H1 (cell line): Measurements from ENCODE around the gene RAD50. TPM values are rescaled to one million over a fixed set of nuclear protein-coding genes. Genes with fewer than 3 reads are reported as not detected.

ENCODE experiments used
- CTCF ChIA-PET: fragments of 300-600 bp; sonication (Branson Sonifier 250); formaldehyde crosslinking; loops from one replicate; lab custom pipeline; 2021; ENCODE audit not compliant: partially characterized antibody; lab: Charles Lee
- POLR2A ChIA-PET: fragments of 300-600 bp; sonication (Branson Sonifier 250); formaldehyde crosslinking; loops from one replicate; lab custom pipeline; 2021; ENCODE audit warnings: inconsistent platforms; ENCODE audit not compliant: partially characterized antibody; lab: Charles Lee
- DNase-seq, 2 experiments: peaks; one replicate each; pipeline versions ENCODE4 v3.0.0 to v3.0.0-alpha.2; 2010 to 2022; ENCODE audit warnings: low spot score in 2 of 2, low read depth in 1 of 2, mixed read lengths in 1 of 2
- FAIRE-seq: peaks from 2 replicates; lab custom pipeline; 2011; peaks lifted over from hg19 to GRCh38; lab: Jason Lieb, UNC
- H2AFZ ChIP-seq: 2 replicates; pipeline ENCODE4 v1.8.1; 2012; ENCODE audit warnings: low read length, inconsistent platforms
- H2AK5ac ChIP-seq: 2 replicates; pipeline ENCODE4 v1.6.1; 2013; ENCODE audit warnings: low read depth, low read length
- H2BK120ac ChIP-seq: replicated peaks from 2 replicates; pipeline ENCODE3; 2013; ENCODE audit warnings: low read depth, low read length, inconsistent platforms
- H2BK12ac ChIP-seq: 2 replicates; pipeline ENCODE4 v1.6.1; 2013; ENCODE audit warnings: low read depth, low read length
- H2BK15ac ChIP-seq: 2 replicates; pipeline ENCODE4 v1.6.1; 2013; ENCODE audit warnings: low read length
- H2BK20ac ChIP-seq: 2 replicates; pipeline ENCODE4 v1.6.1; 2013; ENCODE audit warnings: low read length
- H2BK5ac ChIP-seq: 2 replicates; pipeline ENCODE4 v1.6.1; 2013; ENCODE audit warnings: low read depth, low read length
- H3K14ac ChIP-seq: 2 replicates; pipeline ENCODE4 v1.6.1; 2013; ENCODE audit warnings: inconsistent platforms; ENCODE audit not compliant: insufficient read length
- H3K18ac ChIP-seq: 2 replicates; pipeline ENCODE4 v1.6.1; 2013; ENCODE audit warnings: low read length; ENCODE audit errors: extremely low read depth
- H3K23ac ChIP-seq: 2 replicates; pipeline ENCODE4 v1.6.1; 2013; ENCODE audit warnings: inconsistent platforms; ENCODE audit not compliant: insufficient read length
- H3K23me2 ChIP-seq: 2 replicates; pipeline ENCODE4 v1.6.1; 2013; ENCODE audit warnings: low read depth, low read length
- H3K27ac ChIP-seq: 2 replicates; pipeline ENCODE4 v1.6.1; 2011; ENCODE audit warnings: low read depth, low read length, inconsistent platforms
- H3K27me3 ChIP-seq, 4 experiments: replicated peaks in 1 of 4; 1 replicate in 1 of 4; 2 replicates in 3 of 4; pipeline versions ENCODE4 v1.6.1 to v1.8.1; 2011 to 2013; ENCODE audit warnings: low read length in 3 of 4, mild to moderate bottlenecking in 3 of 4, inconsistent platforms in 2 of 4, mixed read lengths in 2 of 4, moderate library complexity in 1 of 4; ENCODE audit not compliant: control insufficient read depth in 3 of 4, insufficient read depth in 3 of 4; ENCODE audit errors: extremely low read depth in 1 of 4
- H3K36me3 ChIP-seq, 4 experiments: 2 replicates each; pipeline versions ENCODE4 v1.6.1 to v1.8.1; 2011 to 2013; ENCODE audit warnings: mild to moderate bottlenecking in 4 of 4, low read length in 3 of 4, moderate library complexity in 2 of 4, control low read depth in 1 of 4, inconsistent platforms in 1 of 4; ENCODE audit not compliant: insufficient read depth in 4 of 4, control insufficient read depth in 2 of 4
- H3K4ac ChIP-seq: replicated peaks from 2 replicates; pipeline ENCODE3; 2013; ENCODE audit warnings: low read length, low read depth, mixed read lengths, inconsistent platforms; ENCODE audit not compliant: insufficient read length
- H3K4me1 ChIP-seq, 4 experiments: replicated peaks in 1 of 4; 1 replicate in 1 of 4; 2 replicates in 3 of 4; pipeline versions ENCODE4 v1.6.1 to v1.8.1; 2011 to 2013; ENCODE audit warnings: low read length in 3 of 4, inconsistent platforms in 2 of 4, mixed read lengths in 1 of 4; ENCODE audit not compliant: insufficient read depth in 4 of 4, control insufficient read depth in 3 of 4
- H3K4me2 ChIP-seq, 2 experiments: 2 replicates each; pipeline versions ENCODE4 v1.6.1 to v1.8.1; 2011 to 2013; ENCODE audit warnings: low read depth in 2 of 2, low read length in 2 of 2, control low read depth in 1 of 2, inconsistent platforms in 1 of 2, mild to moderate bottlenecking in 1 of 2; ENCODE audit not compliant: insufficient read depth in 1 of 2
- H3K4me3 ChIP-seq, 4 experiments: fragments of 200-600, 300-600 bp in 1 of 4; sonication (generic), shearing (Covaris generic), sonication (Bioruptor Twin) in 1 of 4; 2 replicates each; pipeline versions ENCODE4 v1.5.1 to v1.8.1; 2011 to 2016; ENCODE audit warnings: low read length in 4 of 4, low read depth in 3 of 4, control low read depth in 2 of 4, inconsistent platforms in 2 of 4, mild to moderate bottlenecking in 2 of 4, mixed read lengths in 1 of 4, moderate library complexity in 1 of 4; ENCODE audit not compliant: insufficient read depth in 2 of 4; ENCODE audit errors: extremely low read depth in 1 of 4
- H3K56ac ChIP-seq: replicated peaks from 2 replicates; pipeline ENCODE3; 2013; ENCODE audit warnings: low read depth, mild to moderate bottlenecking, mixed read lengths, low read length, inconsistent platforms; ENCODE audit not compliant: insufficient read length
- H3K79me1 ChIP-seq: 2 replicates; pipeline ENCODE4 v1.6.1; 2013; ENCODE audit warnings: low read depth, low read length, control low read depth
- H3K79me2 ChIP-seq, 2 experiments: 2 replicates each; pipeline versions ENCODE4 v1.6.1 to v1.8.1; 2012 to 2013; ENCODE audit warnings: low read length in 2 of 2, mild to moderate bottlenecking in 2 of 2, inconsistent platforms in 1 of 2; ENCODE audit not compliant: insufficient read depth in 2 of 2, control insufficient read depth in 1 of 2
- H3K9ac ChIP-seq, 4 experiments: replicated peaks in 1 of 4; 1 replicate in 1 of 4; 2 replicates in 3 of 4; pipeline versions ENCODE4 v1.6.1 to v1.8.1; 2011 to 2013; ENCODE audit warnings: low read depth in 3 of 4, low read length in 3 of 4, control low read depth in 2 of 4, mild to moderate bottlenecking in 2 of 4, moderate library complexity in 2 of 4, inconsistent platforms in 1 of 4; ENCODE audit errors: extremely low read depth in 1 of 4
- H3K9me3 ChIP-seq, 2 experiments: 2 replicates each; pipeline versions ENCODE4 v1.6.1 to v1.8.1; 2012 to 2013; ENCODE audit warnings: mild to moderate bottlenecking in 2 of 2, moderate library complexity in 2 of 2, control low read depth in 1 of 2, inconsistent platforms in 1 of 2, low read depth in 1 of 2, low read length in 1 of 2, mixed read lengths in 1 of 2; ENCODE audit not compliant: insufficient read depth in 2 of 2
- H4K20me1 ChIP-seq, 2 experiments: replicated peaks in 1 of 2; 2 replicates each; pipeline versions ENCODE3 to v1.8.1; 2011 to 2013; ENCODE audit warnings: inconsistent platforms in 2 of 2, low read length in 2 of 2, mild to moderate bottlenecking in 1 of 2; ENCODE audit not compliant: insufficient read depth in 2 of 2, control insufficient read depth in 1 of 2
- H4K5ac ChIP-seq: 2 replicates; pipeline ENCODE4 v1.6.1; 2013; ENCODE audit warnings: low read length, low read depth, mixed read lengths, inconsistent platforms; ENCODE audit not compliant: insufficient read length
- H4K8ac ChIP-seq: 2 replicates; pipeline ENCODE4 v1.8.0; 2013; ENCODE audit warnings: mild to moderate bottlenecking, moderate library complexity, low read length, inconsistent platforms; ENCODE audit not compliant: insufficient read depth; ENCODE audit errors: extremely low read depth
- H4K91ac ChIP-seq: replicated peaks from 2 replicates; pipeline ENCODE3; 2013; ENCODE audit warnings: low read length, mixed read lengths, inconsistent platforms; ENCODE audit not compliant: insufficient read length
- ASH2L ChIP-seq: fragments of 200-600, 300-600 bp; sonication (generic); IDR thresholded peaks from one replicate; pipeline ENCODE4 v1.7.1; 2017; ENCODE audit warnings: low read length
- CHD2 ChIP-seq: IDR thresholded peaks from 2 replicates; pipeline ENCODE4 v1.6.1; 2012; ENCODE audit warnings: low read length, improper control_type of control experiment
- CTCF ChIP-seq, 3 experiments: IDR thresholded peaks; 1 replicate in 2 of 3; 2 replicates in 1 of 3; pipeline versions ENCODE4 v1.5.1 to v1.6.1; 2011; ENCODE audit warnings: low read length in 3 of 3, mild to moderate bottlenecking in 3 of 3, inconsistent platforms in 2 of 3, low read depth in 1 of 3, moderate library complexity in 1 of 3; ENCODE audit not compliant: insufficient read depth in 1 of 3; ENCODE audit errors: control extremely low read depth in 1 of 3
- EGR1 ChIP-seq: IDR thresholded peaks from 2 replicates; pipeline ENCODE4 v1.6.1; 2011; ENCODE audit warnings: low read depth, low read length, borderline replicate concordance
- KDM5A ChIP-seq: fragments of 200-600 bp; IDR thresholded peaks from 2 replicates; pipeline ENCODE4 v1.7.1; 2012; ENCODE audit warnings: mild to moderate bottlenecking, low read length, inconsistent platforms, mixed read lengths
- SIRT6 ChIP-seq: IDR thresholded peaks from one replicate; pipeline ENCODE4 v1.7.1; 2012; ENCODE audit warnings: low read length, inconsistent platforms
- WGBS, 2 experiments: shearing (Covaris generic) in 1 of 2; methylation state at CpG; one replicate each; pipeline versions ENCODE4 v1.1.6 to v1.1.7; 2013 to 2015; ENCODE audit warnings: low lambda C conversion rate in 2 of 2, mixed read lengths in 2 of 2, inconsistent platforms in 1 of 2, low coverage in 1 of 2, missing lambda C conversion rate in 1 of 2; ENCODE audit not compliant: insufficient replicate concordance in 2 of 2, insufficient coverage in 1 of 2, insufficient read length in 1 of 2; ENCODE audit errors: extremely low coverage in 1 of 2, missing lambda C conversion rate in 1 of 2; 5-methylcytosine and 5-hydroxymethylcytosine counted together
- polyA plus RNA-seq, 7 experiments: library from polyadenylated mRNA; depleted of rRNA in 3 of 7; stranded (reverse) in 5 of 7; unstranded in 2 of 7; fragments of >200 nt in 5 of 7; fragments of 200-250 nt in 2 of 7; gene quantifications; 1 replicate in 5 of 7; 2 replicates in 1 of 7; 4 replicates in 1 of 7; pipeline versions ENCODE4 v1.2.1 to v1.2.3, GENCODE V29; 2011 to 2013; ENCODE audit warnings: missing spikeins in 2 of 7, mixed read lengths in 2 of 7
- total RNA-seq: library from RNA; stranded (reverse); fragmentation: NEBNext Ultra II Directional; extraction: Animal tissue kit (Norgen Biotek cat#: 25700); gene quantifications from 2 replicates; pipeline ENCODE4 v1.2.1, GENCODE V29; 2021

Gene RAD50
- total and polyA plus RNA-seq, 2 of the 8 experiments (the other 6 are each of a cell fraction or from before 2014, with no cell fraction given): 10.1 to 39.4 TPM

- Histone ChIP-seq H2BK5ac (no peak overlapping the region), H3K4ac (no peak overlapping the region), H2BK15ac (no peak overlapping the region), H3K56ac (no peak overlapping the region), H3K4me1 (no peaks in the 10 kb centered on the region), H3K18ac (no peak overlapping the region), H3K23ac (no peak overlapping the region), H3K27ac (no peak overlapping the region), H2AFZ (no peak overlapping the region), H3K4me3 (no peak overlapping the region), H3K9ac (no peak overlapping the region), H4K20me1 (no peaks in the 10 kb centered on the region), H2BK12ac (no peak overlapping the region), H3K27me3 (no peaks in the 10 kb centered on the region), H4K91ac (no peak overlapping the region), H3K14ac (no peak overlapping the region), H2AK5ac (no peak overlapping the region), H3K9me3 (0 out of 4 replicates have a peak, but pooled peaks cover 0 to 3% of the 10 kb centered on the region in 2 experiments), H3K36me3 (no peaks in the 10 kb centered on the region), H3K23me2 (no peaks in the 10 kb centered on the region), H2BK120ac (no peak overlapping the region), H3K79me2 (no peaks in the 10 kb centered on the region), H2BK20ac (no peak overlapping the region), H3K79me1 (no peaks in the 10 kb centered on the region), H4K5ac (no peak overlapping the region), H3K4me2 (no peak overlapping the region), H4K8ac (no peak overlapping the region; the same call in 1 of the 2 replicates)
- CTCF ChIA-PET: interaction anchor here (0.6 to 1.9 kb wide), 2 partner anchors 10 to 168 kb away, joined by 3 to 9 read pairs; no protein-coding TSS in a partner anchor
- TF ChIP-seq CHD2 (no peak), SIRT6 (no peak), EGR1 (no peak), CTCF (IDR thresholded peaks at IDR 0.05; ENCODE audit: control extremely low read depth in 1 of 3, insufficient read depth in 1 of 3, low read depth in 1 of 3, low read length in 3 of 3) (no peak), ASH2L (no peak), KDM5A (no peak)
- POLR2A ChIA-PET: interaction anchor here (0.6 kb wide), 1 partner anchor 16 kb away, joined by 3 read pairs; no protein-coding TSS in a partner anchor
- DNase-seq: no peak
- no peak for FAIRE-seq
- WGBS, 2 experiments: 85% methylated on average over 14 of the region's 14 CpGs; no CpG with 5 or more reads in 1 of the 2 experiments
Measured at GRCh38 chr5:132668706-132669454, 112.1 kb downstream of the RAD50 start.
